ENCODE data around the gene R3HDM2.
"Not testable (repeated sequence)": the region's sequence is repeated elsewhere in the genome, so short reads cannot be mapped to it uniquely, and the experiment has no call there.

GRCh38 chr12:57336299-57336698 is 94.5 kb downstream of the R3HDM2 start:
- TF ChIP-seq CTCF (IDR thresholded peaks at IDR 0.05; ENCODE audit: poor library complexity); EZH2phosphoT487 (IDR thresholded peaks at IDR 0.05; ENCODE audit: low read depth, severe bottlenecking, unreplicated experiment); EZH2 (IDR thresholded peaks at IDR 0.05; ENCODE audit: borderline replicate concordance): not testable (repeated sequence)
